Suppressor macrophage treated with lipopolysaccharide for 4 hours (primary cell): ENCODE measurements around the gene SOX15.
"Not testable (repeated sequence)": the region's sequence is repeated elsewhere in the genome, so short reads cannot be mapped to it uniquely, and the experiment has no call there.

Experiments
- DNase-seq: peaks from one replicate; pipeline ENCODE4 v3.0.0-alpha.2; 2020

SOX15 gene

GRCh38 chr17:7589891-7590691, at the start of gene SOX15:
TSS of gene SOX15 (minus strand) at chr17:7590094. CDS start at chr17:7589676, 418 bp downstream.
- no peak for DNase-seq

DNA sequence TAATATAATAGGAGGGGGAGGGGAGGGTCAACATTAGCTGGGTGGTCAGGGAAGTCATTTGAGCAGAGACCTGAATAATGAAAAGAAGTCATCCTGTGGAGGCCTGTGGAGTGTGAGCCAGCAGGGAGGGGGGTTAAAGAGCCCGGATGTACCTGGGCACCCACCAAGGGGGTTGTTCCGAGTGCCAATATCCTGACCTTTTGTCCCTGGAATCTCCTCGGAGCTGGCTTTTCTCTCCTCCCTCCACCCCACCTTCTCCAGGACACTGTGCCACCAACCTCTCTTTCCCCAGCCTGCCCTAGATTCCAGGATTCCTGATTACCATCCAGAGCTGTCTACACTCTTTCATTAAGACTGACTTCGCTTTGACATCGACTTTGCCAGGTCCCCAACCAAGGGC, 46.3 kb upstream of the SOX15 start:
- no peak for DNase-seq

- peak; percentile 62 for DNase-seq
These were observed 44.5 kb upstream of the SOX15 start for GRCh38 chr17:7634384-7634783.

- DNase-seq = no peak
These were observed 43.2 kb upstream of the SOX15 start for GRCh38 chr17:7633093-7633492.

- peak; percentile 72 for DNase-seq
These were observed 42.6 kb upstream of the SOX15 start for GRCh38 chr17:7632492-7632894.

- no peak for DNase-seq
These were observed 41.8 kb upstream of the SOX15 start for GRCh38 chr17:7631398-7632380.

- no peak for DNase-seq
These were observed 40.2 kb upstream of the SOX15 start, which contains the start of gene SHBG for GRCh38 chr17:7629939-7630571. TSS of gene SHBG (plus strand) at chr17:7630135. CDS start at chr17:7630173, 38 bp downstream.

- peak; percentile 94 for DNase-seq
These were observed 37.6 kb upstream of the SOX15 start, which contains the start of gene SAT2 for GRCh38 chr17:7627250-7628121. TSS of gene SAT2 (minus strand) at chr17:7627821. CDS start at chr17:7627635, 186 bp downstream.

GRCh38 chr17:7626956-7627249, 37.0 kb upstream of the SOX15 start:
- no peak for DNase-seq

GRCh38 chr17:7626307-7626706, 36.4 kb upstream of the SOX15 start:
- peak; percentile 82 for DNase-seq

- not testable (repeated sequence) for DNase-seq
These were observed 35.9 kb upstream of the SOX15 start for GRCh38 chr17:7625749-7626148.

- DNase-seq = no peak
These were observed 33.8 kb upstream of the SOX15 start for GRCh38 chr17:7623661-7624060.

DNA sequence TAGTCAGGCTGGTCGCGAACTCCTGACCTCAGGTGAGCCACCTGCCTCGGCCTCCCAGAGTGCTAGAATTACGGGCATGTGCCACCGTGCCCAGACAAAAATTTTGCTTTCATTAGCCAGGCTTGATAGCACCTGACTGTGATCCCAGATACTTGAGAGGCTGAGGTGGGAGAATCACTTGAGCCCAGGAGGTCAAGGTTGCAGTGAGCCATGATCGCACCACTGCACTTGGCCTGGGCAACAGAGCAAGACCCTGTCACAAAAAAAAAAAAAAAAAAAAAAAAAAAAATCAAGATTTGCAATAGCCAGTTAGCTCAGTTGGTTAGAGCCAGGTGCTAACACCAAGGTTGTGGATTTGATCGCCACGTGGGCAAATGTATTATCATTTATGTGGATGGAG, 30.9 kb upstream of the SOX15 start:
- no peak for DNase-seq

- DNase-seq = no peak
These were observed 28.7 kb upstream of the SOX15 start for GRCh38 chr17:7618608-7619007.

GRCh38 chr17:7615265-7615747, 25.4 kb upstream of the SOX15 start:
- DNase-seq = no peak

DNA sequence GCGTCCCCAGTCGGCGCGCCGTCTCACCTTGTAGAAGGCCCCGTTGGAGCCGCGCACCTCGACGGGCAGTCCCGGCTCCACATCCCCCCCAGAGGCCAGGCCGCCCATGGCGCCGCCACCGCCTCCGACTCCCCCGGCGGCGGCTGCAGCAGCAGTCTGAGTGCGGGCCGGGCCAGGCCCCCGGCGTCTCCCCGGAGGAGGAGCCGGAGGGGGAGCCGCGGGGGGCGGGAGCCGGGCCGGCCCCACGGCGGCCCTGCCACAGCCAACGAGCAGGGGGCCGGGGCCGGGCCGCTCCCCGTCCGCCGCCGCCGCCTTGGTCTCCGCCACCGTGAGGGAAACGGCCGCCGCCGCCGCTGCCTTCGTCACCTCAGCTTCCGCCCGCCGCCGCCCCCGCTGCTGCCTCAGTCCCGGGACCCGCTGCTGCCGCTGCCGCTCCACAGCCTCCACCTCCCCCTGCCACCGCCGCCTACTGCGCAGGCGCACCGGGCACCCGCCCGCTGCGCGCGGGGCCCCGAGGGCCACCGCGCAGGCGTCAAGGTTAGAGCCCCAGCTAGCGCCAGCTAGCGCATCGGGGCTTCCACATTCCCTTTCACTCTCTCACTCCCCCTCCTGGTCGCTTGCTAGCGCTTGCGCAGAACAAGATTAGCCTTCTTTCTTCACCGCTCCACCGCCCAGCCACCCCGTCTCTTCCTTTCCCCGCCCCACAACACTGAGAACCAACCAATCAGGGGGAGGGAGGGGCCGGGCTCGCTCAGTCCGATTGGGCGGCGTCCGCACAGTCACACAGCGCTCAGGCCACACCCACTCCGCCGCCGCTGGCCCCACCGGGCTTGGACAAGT, 24.8 kb upstream of the SOX15 start, which contains the start of gene FXR2:
TSS of gene FXR2 (minus strand) at position 473 of the 840 bp plus-strand sequence. CDS start at position 108, 365 bp downstream.
- DNase-seq = peak; percentile 100

- no peak for DNase-seq
These were observed 24.0 kb upstream of the SOX15 start for GRCh38 chr17:7613769-7614424.

DNA sequence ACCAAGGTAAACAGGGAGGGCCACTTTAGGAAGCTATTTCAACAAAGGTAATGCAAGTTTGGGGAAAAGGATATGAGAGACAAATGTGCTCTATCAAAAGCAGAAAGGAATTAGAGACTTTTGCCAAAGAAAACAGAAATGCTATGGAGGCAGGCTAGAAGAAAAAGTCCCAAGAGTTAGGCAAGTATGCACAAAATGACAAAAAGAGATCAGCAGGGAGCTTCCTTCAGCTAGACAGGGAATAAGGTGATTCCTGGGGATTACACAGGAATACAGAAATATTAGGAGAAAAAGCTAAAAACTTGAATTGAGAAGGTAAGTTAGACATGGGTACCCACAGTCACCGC, 22.4 kb upstream of the SOX15 start:
- no peak for DNase-seq

DNA sequence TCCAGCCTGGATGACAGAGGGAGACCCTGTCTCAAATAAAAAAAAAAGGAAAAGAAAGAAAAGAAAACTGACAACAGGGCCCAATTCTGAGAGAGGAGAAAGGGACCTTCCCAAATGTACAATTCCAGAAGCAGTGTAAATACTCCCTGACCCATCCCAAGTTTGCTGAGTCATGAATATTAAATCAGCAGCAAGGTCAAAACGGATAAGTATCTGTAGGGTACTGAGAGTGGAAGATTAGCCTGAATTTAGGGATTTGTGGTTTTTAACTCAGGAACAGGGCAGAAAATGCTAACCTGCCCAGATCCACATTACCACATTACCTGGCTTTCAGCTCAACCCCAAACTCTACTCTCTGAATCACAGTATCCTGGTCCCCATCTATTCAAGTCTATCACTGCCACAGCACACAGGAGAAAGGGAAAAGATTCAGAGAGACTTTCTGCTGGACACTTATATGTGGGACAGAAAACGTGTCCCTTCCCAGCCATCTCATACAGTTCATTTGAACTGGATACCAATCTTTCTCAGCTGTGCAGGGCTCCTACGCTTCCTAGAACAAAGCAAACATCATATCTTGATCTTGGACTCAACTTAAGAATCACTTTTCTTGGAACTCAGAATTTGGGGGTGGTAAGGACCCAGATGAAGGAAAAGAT, 21.9 kb upstream of the SOX15 start:
- DNase-seq = no peak

GRCh38 chr17:7610641-7611040, 20.7 kb upstream of the SOX15 start:
- DNase-seq = no peak
